ENCODE data around the gene SORBS1.

- TF ChIP-seq CTCF (IDR thresholded peaks at IDR 0.05): no peak
- no peak for TF ChIP-seq POLR2A (IDR thresholded peaks at IDR 0.05)
- TF ChIP-seq POLR2AphosphoS5 (IDR thresholded peaks at IDR 0.05): no peak
Measured at GRCh38 chr10:95391581-95392216, 169.5 kb downstream of the SORBS1 start.

Data from suprapubic skin (tissue), 4 donors.